Left ventricle myocardium inferior (tissue), 1 donor: Measurements from ENCODE around the gene SCAMP3. TPM values are rescaled to one million over a fixed set of nuclear protein-coding genes. Genes with fewer than 3 reads are reported as not detected.

ENCODE experiments used
- DNase-seq: peaks from one replicate; pipeline ENCODE4 v3.0.0-alpha.2; 2020
- H3K27ac ChIP-seq: fragments of 200-600 bp; replicated peaks from 2 replicates; pipeline ENCODE4 v1.8.0; 2021
- H3K27me3 ChIP-seq: fragments of 200-600 bp; 2 replicates; pipeline ENCODE4 v1.8.0; 2021; ENCODE audit warnings: low read depth
- H3K36me3 ChIP-seq: fragments of 200-600 bp; 2 replicates; pipeline ENCODE4 v1.8.0; 2021
- H3K4me1 ChIP-seq: fragments of 200-600 bp; 2 replicates; pipeline ENCODE4 v1.8.0; 2021
- H3K4me3 ChIP-seq: fragments of 200-600 bp; 2 replicates; pipeline ENCODE4 v1.8.0; 2021; ENCODE audit warnings: mild to moderate bottlenecking, moderate library complexity
- H3K9me3 ChIP-seq: fragments of 200-600 bp; replicated peaks from 2 replicates; pipeline ENCODE4 v1.8.0; 2021
- intact Hi-C: fragments of 100-400 bp; cut with micrococcal nuclease; formaldehyde crosslinking; loops from one replicate; pipeline ENCODE4 v1.11.0; 2022
- total RNA-seq: library from RNA; stranded (reverse); fragmentation: NEBNext Ultra II Directional; extraction: Animal tissue kit (Norgen Biotek cat#: 25700); gene quantifications from one replicate; pipeline ENCODE4 v1.2.1, GENCODE V29; 2021
- TF ChIP-seq, protein P1 (sequence below): fragments of 200-600 bp; IDR thresholded peaks from 2 replicates; pipeline ENCODE4 v1.8.0; 2021; ENCODE audit warnings: antibody characterized with exemption, mild to moderate bottlenecking, borderline replicate concordance
- donor health status: DM: no; HTN: yes; CAD: no; lungs with severe emphysema.

Gene SCAMP3
- total RNA-seq, 1 donor from 2014 or later = 57.1 TPM

DNA sequence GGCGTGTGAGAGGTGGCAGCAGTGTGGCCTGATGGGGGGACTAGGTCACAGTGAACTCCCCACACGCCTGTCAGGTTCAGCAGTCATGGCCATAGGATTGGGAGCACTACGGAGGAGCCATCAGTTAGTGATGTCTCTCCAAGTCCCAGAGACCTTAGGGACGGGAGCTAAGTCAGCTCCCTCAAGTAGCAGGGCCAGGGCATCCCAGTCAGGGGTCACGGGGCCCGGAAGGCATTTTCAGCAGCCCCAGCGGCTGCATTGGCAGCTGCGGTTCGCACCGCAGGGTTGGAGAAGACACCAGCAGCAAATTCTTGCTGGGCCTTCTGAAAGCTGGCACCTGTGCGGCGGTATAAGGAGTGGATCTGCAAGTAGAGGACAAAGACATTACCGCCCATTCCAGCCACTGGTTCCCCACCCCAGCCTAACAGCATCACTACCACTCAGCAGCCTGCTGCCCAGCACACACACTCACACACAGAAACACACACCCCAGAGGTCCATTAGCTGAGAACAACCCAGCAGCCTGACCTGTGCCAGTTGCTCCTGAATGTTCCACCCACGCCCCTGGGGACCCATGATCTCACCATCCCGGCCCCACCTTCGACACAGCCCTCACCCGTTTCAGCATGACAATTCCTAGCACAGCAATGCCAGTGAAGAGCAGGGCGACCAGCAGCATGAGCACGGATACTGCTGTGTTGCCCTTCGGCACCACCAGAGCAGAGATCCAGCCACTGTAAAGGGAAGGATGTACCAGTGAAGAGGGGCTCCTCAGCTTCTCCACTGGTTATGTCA lies 5.9 kb downstream of the SCAMP3 start:
- no peak for DNase-seq
- Histone ChIP-seq H3K4me1 (peaks cover 49% of the 10 kb centered on the region), H3K4me3 (peak overlapping the region; percentile 86), H3K27me3 (no peaks in the 10 kb centered on the region), H3K27ac (peak overlapping the region; percentile 93), H3K9me3 (no peaks in the 10 kb centered on the region), H3K36me3 (peaks cover 25% of the 10 kb centered on the region)
- TF ChIP-seq, protein P1, sequence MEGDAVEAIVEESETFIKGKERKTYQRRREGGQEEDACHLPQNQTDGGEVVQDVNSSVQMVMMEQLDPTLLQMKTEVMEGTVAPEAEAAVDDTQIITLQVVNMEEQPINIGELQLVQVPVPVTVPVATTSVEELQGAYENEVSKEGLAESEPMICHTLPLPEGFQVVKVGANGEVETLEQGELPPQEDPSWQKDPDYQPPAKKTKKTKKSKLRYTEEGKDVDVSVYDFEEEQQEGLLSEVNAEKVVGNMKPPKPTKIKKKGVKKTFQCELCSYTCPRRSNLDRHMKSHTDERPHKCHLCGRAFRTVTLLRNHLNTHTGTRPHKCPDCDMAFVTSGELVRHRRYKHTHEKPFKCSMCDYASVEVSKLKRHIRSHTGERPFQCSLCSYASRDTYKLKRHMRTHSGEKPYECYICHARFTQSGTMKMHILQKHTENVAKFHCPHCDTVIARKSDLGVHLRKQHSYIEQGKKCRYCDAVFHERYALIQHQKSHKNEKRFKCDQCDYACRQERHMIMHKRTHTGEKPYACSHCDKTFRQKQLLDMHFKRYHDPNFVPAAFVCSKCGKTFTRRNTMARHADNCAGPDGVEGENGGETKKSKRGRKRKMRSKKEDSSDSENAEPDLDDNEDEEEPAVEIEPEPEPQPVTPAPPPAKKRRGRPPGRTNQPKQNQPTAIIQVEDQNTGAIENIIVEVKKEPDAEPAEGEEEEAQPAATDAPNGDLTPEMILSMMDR = no peak
- intact Hi-C loops = no loop called here

DNA sequence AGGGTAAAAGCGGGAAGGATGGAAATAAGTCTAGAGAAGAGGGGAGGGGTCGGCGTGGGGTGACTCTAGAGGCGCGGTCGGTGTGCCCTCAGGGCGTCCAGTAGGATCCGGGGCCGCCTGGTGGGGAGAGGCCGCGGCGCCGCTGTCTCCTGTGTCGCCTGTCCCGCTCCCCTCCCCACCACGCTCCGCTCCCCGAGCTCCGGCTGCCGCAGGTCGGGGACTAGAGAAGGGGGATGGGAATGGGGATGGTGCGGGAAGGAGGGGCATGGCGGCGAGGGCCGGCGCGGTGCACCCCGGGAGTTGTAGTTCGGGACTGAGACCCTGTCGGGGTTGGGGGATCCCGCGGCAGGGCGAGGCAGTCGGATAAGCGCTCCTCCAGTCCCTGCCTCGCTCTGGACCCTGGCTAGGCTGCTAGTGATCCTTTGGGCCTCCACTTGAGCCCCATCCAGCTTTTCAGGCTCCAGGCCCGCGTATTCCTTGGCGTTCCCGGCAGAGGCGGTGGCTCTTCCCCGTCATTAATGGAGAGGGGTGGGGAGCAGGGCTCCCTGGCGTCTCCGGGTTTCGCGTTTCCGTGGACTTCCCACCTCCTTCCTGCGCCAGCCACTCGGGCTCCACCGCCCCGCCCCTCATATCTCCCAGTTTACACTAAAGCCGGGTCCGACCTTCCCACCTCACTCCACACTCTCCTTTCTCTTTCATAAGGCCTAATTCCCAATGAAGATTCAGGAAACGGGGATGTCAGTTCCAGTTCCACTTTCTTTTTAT lies 6.7 kb downstream of the SCAMP3 start, which contains the start of gene ENTREP3:
ENTREP3 (minus strand) TSS at position 241 of the 765 bp plus-strand sequence. CDS start 606 bp downstream, outside the sequence.
- Histone ChIP-seq H3K9me3 (no peaks in the 10 kb centered on the region), H3K27me3 (no peaks in the 10 kb centered on the region), H3K27ac (peak within 1 kb of the TSS; percentile 93), H3K4me3 (peak within 1 kb of the TSS; percentile 86), H3K4me1 (peaks cover 50% of the 10 kb centered on the region), H3K36me3 (peaks cover 25% of the 10 kb centered on the region)
- intact Hi-C loops = no loop called here
- TF ChIP-seq, protein P1 = peak; percentile 23
- DNase-seq = peak; percentile 89

DNA sequence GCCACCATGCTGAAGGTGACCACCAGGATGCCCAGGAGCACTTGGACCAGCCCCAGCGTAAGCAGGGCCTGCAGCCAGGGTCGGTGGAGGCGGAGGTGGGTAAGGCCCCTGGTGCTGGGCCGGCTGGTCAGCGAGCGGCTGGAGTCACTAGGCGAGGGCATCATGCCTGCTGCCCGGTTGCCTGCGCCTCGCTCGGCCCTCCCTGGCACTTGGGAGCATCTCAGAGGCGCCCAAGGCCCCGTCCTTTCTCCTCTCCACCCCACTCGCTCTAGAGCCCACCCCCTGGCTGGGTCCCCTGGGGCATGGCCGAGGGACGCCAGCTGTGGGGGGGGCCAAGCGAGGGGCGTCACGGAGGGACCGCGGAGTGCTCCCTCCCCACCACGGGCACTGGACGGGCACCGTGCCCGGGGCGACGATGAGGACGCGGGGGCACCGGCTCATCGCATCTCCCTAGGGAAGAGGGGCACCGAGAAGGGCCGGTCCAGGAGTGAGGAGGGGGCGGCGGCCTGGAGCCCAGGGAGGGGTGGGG lies 7.4 kb downstream of the SCAMP3 start:
- Histone ChIP-seq H3K9me3 (no peaks in the 10 kb centered on the region), H3K4me3 (peak overlapping the region; percentile 86), H3K27ac (peak overlapping the region; percentile 93), H3K36me3 (peaks cover 18% of the 10 kb centered on the region), H3K27me3 (no peaks in the 10 kb centered on the region), H3K4me1 (peaks cover 50% of the 10 kb centered on the region)
- DNase-seq = no peak
- TF ChIP-seq, protein P1 = no peak
- intact Hi-C loops = no loop called here

DNA sequence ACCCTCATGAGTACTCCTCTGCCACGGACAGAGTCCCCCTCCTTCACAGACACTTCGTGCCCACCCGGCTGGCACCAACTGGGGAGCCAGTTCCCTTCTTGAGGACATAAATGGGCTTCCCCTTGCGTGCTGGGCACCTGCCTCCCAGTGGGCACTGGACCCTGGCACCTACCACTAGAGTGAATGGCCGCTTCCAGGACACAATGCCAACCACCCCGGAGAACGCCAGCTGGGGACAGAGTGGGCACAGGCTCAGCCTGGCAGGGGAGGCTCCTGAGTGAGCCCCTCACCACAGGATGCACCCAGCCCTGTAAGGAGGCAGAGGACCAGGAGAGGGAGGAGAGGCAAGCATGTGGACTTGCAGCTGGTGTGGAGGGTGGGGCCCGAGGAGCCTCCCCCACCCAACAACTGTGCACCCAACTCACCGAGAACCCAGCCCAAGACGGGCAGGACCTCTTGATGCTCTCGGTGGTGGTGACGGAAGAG lies 7.9 kb downstream of the SCAMP3 start:
- TF ChIP-seq, protein P1 = no peak
- H3K27ac ChIP-seq = peak overlapping the region; percentile 93
- peaks cover 18% of the 10 kb centered on the region for H3K36me3 ChIP-seq
- H3K4me3 ChIP-seq = peak overlapping the region; percentile 86
- peaks cover 50% of the 10 kb centered on the region for H3K4me1 ChIP-seq
- no peaks in the 10 kb centered on the region for H3K9me3 ChIP-seq
- no peak for DNase-seq
- intact Hi-C loops = no loop called here
- no peaks in the 10 kb centered on the region for H3K27me3 ChIP-seq

DNA sequence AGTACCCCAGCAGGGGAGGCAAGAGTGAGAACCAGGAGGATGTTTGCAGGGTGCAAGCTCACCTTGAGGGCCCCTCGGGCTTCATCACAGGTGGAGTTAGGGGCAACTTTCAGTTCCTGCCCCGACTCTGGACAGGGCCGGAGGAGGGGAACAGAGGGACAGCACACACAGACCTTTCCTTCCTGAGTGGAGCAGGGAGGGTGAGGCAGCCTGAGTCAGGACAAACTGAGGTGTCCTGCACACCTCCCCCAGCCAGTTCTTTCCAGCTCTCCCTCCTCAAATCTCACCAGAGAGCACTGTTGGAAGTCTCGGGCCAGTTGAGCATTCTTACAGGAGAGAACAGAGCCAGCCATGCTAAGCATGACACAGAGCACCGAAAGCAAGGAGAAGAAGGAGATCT lies 8.4 kb downstream of the SCAMP3 start:
- Histone ChIP-seq H3K9me3 (no peaks in the 10 kb centered on the region), H3K36me3 (peaks cover 18% of the 10 kb centered on the region), H3K4me3 (peak overlapping the region; percentile 86), H3K4me1 (peaks cover 50% of the 10 kb centered on the region), H3K27ac (peak overlapping the region; percentile 93), H3K27me3 (no peaks in the 10 kb centered on the region)
- intact Hi-C loops = no loop called here
- TF ChIP-seq, protein P1 = no peak
- DNase-seq = no peak
